ENCODE measurements around the gene ZBTB20. TPM values are rescaled to one million over a fixed set of nuclear protein-coding genes. Genes with fewer than 3 reads are reported as not detected.

ZBTB20 gene
- total RNA-seq, 1 experiment from 2014 or later, result 1.6 TPM

- H3K4me2 ChIP-seq (ENCODE audit: low read depth, low read length, poor library complexity, severe bottlenecking), result no peak overlapping the region
- H3K27me3 ChIP-seq (ENCODE audit: low read length), result no peaks in the 10 kb centered on the region
- H3K9me3 ChIP-seq (ENCODE audit: low read length), result no peaks in the 10 kb centered on the region
- no peak overlapping the region for H3K27ac ChIP-seq (ENCODE audit: low read length)
- no peaks in the 10 kb centered on the region for H4K20me1 ChIP-seq (ENCODE audit: insufficient read depth, low read depth, low read length)
- H3K9ac ChIP-seq (ENCODE audit: low read length), result no peak overlapping the region
- no peak overlapping the region for H2AFZ ChIP-seq (ENCODE audit: low read length)
- no peaks in the 10 kb centered on the region for H3K79me2 ChIP-seq (ENCODE audit: low read length)
- H3K36me3 ChIP-seq (ENCODE audit: insufficient read depth, low read length), result no peaks in the 10 kb centered on the region
- no peak for DNase-seq
- no peaks in the 10 kb centered on the region for H3K4me1 ChIP-seq (ENCODE audit: low read length)
- H3K9me2 ChIP-seq (replicated peaks; ENCODE audit: insufficient read depth, low read length), result no peaks in the 10 kb centered on the region
- H3K4me3 ChIP-seq (ENCODE audit: low read length), result no peak overlapping the region
Measured at GRCh38 chr3:114900908-114901307, 246.2 kb downstream of the ZBTB20 start.

DNA sequence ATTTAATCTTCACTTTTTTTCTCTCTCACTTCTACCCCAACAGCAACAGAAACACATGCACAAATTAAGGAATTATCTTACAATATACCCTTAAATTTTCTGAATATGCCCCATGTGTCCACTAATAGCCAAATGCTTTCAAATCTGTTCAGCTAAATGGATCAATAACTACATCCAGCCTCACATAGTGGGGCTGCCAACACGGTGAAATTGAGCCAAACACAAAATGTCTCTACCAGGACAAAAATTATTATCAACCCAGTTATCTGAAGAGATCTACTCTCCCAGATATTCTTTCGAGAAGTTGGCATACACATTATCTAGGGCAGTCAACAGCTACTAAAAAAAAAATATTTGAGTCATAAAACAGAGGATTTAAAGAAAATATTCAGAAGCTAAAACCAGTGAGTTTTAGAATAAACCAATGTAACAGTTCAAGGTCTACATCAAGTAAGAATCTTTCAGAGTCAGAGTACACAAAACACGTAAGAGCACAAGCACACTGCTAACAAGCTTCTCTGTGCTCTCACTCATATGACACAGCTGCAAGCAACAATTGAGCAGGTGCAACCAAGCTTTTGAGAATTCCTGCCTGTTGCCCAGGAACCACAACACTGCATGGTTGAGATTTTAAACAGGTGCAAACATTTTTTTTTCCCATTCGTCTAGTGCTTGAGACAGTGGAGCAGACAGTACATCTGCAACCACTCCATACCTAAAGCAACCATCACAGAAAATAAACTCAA lies 247.7 kb downstream of the ZBTB20 start:
- Histone ChIP-seq H3K27ac (ENCODE audit: low read length) (no peak overlapping the region), H3K9me2 (replicated peaks; ENCODE audit: insufficient read depth, low read length) (no peaks in the 10 kb centered on the region), H3K79me2 (ENCODE audit: low read length) (no peaks in the 10 kb centered on the region), H3K4me2 (ENCODE audit: low read depth, low read length, poor library complexity, severe bottlenecking) (no peak overlapping the region), H2AFZ (ENCODE audit: low read length) (no peak overlapping the region), H3K4me1 (ENCODE audit: low read length) (no peaks in the 10 kb centered on the region), H3K9me3 (ENCODE audit: low read length) (no peaks in the 10 kb centered on the region), H3K36me3 (ENCODE audit: insufficient read depth, low read length) (no peaks in the 10 kb centered on the region), H3K27me3 (ENCODE audit: low read length) (no peaks in the 10 kb centered on the region), H4K20me1 (ENCODE audit: insufficient read depth, low read depth, low read length) (no peaks in the 10 kb centered on the region), H3K4me3 (ENCODE audit: low read length) (no peak overlapping the region), H3K9ac (ENCODE audit: low read length) (no peak overlapping the region)
- no peak for DNase-seq

DNA sequence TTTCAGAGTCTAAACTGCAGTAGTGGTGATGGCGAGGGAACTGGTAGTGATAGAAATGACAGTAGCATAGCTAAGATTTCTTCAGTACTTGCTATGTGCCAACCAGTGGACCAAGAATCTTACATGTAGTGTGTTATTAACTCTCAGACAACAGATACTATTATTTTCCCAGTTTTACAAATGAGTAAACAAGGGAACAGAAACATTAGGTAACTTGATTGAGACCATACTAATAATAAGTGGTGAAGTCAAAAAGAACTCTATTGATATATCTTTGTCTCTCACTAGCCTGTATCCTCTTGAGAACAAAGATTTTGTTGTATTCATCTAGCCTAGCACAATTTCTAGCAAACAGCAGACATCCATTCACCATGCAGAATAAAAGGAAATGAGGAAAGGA lies 250.1 kb downstream of the ZBTB20 start:
- no peak overlapping the region for H3K9ac ChIP-seq (ENCODE audit: low read length)
- H3K4me1 ChIP-seq (ENCODE audit: low read length), result no peaks in the 10 kb centered on the region
- no peaks in the 10 kb centered on the region for H3K27me3 ChIP-seq (ENCODE audit: low read length)
- H2AFZ ChIP-seq (ENCODE audit: low read length), result no peak overlapping the region
- no peaks in the 10 kb centered on the region for H4K20me1 ChIP-seq (ENCODE audit: insufficient read depth, low read depth, low read length)
- no peaks in the 10 kb centered on the region for H3K9me3 ChIP-seq (ENCODE audit: low read length)
- H3K27ac ChIP-seq (ENCODE audit: low read length), result no peak overlapping the region
- H3K9me2 ChIP-seq (replicated peaks; ENCODE audit: insufficient read depth, low read length), result no peaks in the 10 kb centered on the region
- H3K79me2 ChIP-seq (ENCODE audit: low read length), result no peaks in the 10 kb centered on the region
- no peak for DNase-seq
- no peak overlapping the region for H3K4me3 ChIP-seq (ENCODE audit: low read length)
- H3K36me3 ChIP-seq (ENCODE audit: insufficient read depth, low read length), result no peaks in the 10 kb centered on the region
- H3K4me2 ChIP-seq (ENCODE audit: low read depth, low read length, poor library complexity, severe bottlenecking), result no peak overlapping the region

DNA sequence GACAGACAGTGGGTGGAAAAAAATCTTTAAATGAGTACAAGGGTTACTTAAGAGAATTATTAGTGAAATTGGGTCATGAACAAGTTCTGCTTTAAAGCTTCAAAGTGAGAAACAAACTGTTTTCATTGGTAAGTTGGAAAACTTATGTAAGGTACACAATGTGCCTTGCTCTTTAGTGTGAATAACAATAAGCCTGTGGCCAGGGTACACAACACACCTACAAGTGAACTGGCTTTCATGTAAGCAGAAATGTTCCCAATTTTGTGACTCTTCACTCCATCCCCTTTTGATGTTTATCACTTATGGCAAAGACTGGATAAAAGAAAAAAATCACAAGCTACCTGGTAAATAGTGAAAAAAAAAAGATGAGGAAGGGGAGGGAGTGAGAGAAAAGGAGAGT lies 253.7 kb downstream of the ZBTB20 start:
- H3K27ac ChIP-seq (ENCODE audit: low read length), result no peak overlapping the region
- no peak for DNase-seq
- H2AFZ ChIP-seq (ENCODE audit: low read length), result no peak overlapping the region
- H3K4me1 ChIP-seq (ENCODE audit: low read length), result no peaks in the 10 kb centered on the region
- no peak overlapping the region for H3K4me2 ChIP-seq (ENCODE audit: low read depth, low read length, poor library complexity, severe bottlenecking)
- H3K9me3 ChIP-seq (ENCODE audit: low read length), result no peaks in the 10 kb centered on the region
- no peak overlapping the region for H3K4me3 ChIP-seq (ENCODE audit: low read length)
- H4K20me1 ChIP-seq (ENCODE audit: insufficient read depth, low read depth, low read length), result no peaks in the 10 kb centered on the region
- H3K9me2 ChIP-seq (replicated peaks; ENCODE audit: insufficient read depth, low read length), result no peaks in the 10 kb centered on the region
- no peaks in the 10 kb centered on the region for H3K27me3 ChIP-seq (ENCODE audit: low read length)
- no peaks in the 10 kb centered on the region for H3K36me3 ChIP-seq (ENCODE audit: insufficient read depth, low read length)
- no peaks in the 10 kb centered on the region for H3K79me2 ChIP-seq (ENCODE audit: low read length)
- H3K9ac ChIP-seq (ENCODE audit: low read length), result no peak overlapping the region

- no peaks in the 10 kb centered on the region for H3K4me1 ChIP-seq (ENCODE audit: low read length)
- no peak overlapping the region for H3K27ac ChIP-seq (ENCODE audit: low read length)
- no peak overlapping the region for H3K4me2 ChIP-seq (ENCODE audit: low read depth, low read length, poor library complexity, severe bottlenecking)
- no peak overlapping the region for H2AFZ ChIP-seq (ENCODE audit: low read length)
- H3K9ac ChIP-seq (ENCODE audit: low read length), result no peak overlapping the region
- H3K36me3 ChIP-seq (ENCODE audit: insufficient read depth, low read length), result no peaks in the 10 kb centered on the region
- H3K27me3 ChIP-seq (ENCODE audit: low read length), result no peaks in the 10 kb centered on the region
- no peaks in the 10 kb centered on the region for H4K20me1 ChIP-seq (ENCODE audit: insufficient read depth, low read depth, low read length)
- DNase-seq, result no peak
- no peaks in the 10 kb centered on the region for H3K79me2 ChIP-seq (ENCODE audit: low read length)
- no peaks in the 10 kb centered on the region for H3K9me3 ChIP-seq (ENCODE audit: low read length)
- no peak overlapping the region for H3K4me3 ChIP-seq (ENCODE audit: low read length)
- no peaks in the 10 kb centered on the region for H3K9me2 ChIP-seq (replicated peaks; ENCODE audit: insufficient read depth, low read length)
Measured at GRCh38 chr3:114892880-114893279, 254.2 kb downstream of the ZBTB20 start.

DNA sequence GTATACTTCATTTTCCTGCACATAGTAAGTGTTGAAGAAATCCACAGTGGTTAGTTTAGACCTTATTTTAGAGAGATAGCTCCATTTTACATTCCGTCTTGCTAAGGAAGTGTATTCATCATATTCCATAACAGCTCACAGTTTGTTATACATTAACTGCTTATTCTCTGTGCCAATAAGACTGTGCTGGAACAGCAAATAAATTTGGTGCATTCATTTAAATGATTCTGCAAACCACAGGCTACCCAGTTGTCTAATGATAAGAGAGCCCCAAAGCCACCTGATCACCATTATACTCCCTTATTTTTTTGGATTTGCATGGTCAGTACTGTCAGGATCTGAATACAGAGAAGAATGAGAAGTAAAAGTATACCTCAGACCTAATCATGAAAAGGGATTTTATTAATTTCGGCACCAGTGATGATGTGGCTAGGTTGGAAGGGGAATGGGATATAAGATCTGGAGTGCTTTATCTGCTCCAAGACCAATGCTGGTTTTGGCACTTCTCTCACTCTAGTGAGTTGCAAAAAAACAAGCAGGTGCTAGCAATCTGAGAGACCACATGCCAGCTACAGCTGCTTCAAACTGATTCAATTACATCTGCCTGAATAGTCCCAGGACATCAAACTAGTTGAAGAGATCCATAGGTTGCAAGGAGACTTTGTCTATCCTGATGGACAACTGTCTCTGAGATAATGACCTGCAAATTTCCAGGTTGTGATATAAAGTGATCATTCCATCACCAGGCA lies 254.8 kb downstream of the ZBTB20 start:
- Histone ChIP-seq H3K4me2 (ENCODE audit: low read depth, low read length, poor library complexity, severe bottlenecking) (no peak overlapping the region), H3K27me3 (ENCODE audit: low read length) (no peaks in the 10 kb centered on the region), H3K4me1 (ENCODE audit: low read length) (no peaks in the 10 kb centered on the region), H3K9me2 (replicated peaks; ENCODE audit: insufficient read depth, low read length) (no peaks in the 10 kb centered on the region), H4K20me1 (ENCODE audit: insufficient read depth, low read depth, low read length) (no peaks in the 10 kb centered on the region), H2AFZ (ENCODE audit: low read length) (no peak overlapping the region), H3K4me3 (ENCODE audit: low read length) (no peak overlapping the region), H3K36me3 (ENCODE audit: insufficient read depth, low read length) (no peaks in the 10 kb centered on the region), H3K79me2 (ENCODE audit: low read length) (no peaks in the 10 kb centered on the region), H3K27ac (ENCODE audit: low read length) (no peak overlapping the region), H3K9me3 (ENCODE audit: low read length) (no peaks in the 10 kb centered on the region), H3K9ac (ENCODE audit: low read length) (no peak overlapping the region)
- no peak for DNase-seq

GRCh38 chr3:114887806-114888205 lies 259.3 kb downstream of the ZBTB20 start:
- H3K27ac ChIP-seq (ENCODE audit: low read length), result no peak overlapping the region
- no peak overlapping the region for H3K4me3 ChIP-seq (ENCODE audit: low read length)
- H3K36me3 ChIP-seq (ENCODE audit: insufficient read depth, low read length), result no peaks in the 10 kb centered on the region
- no peaks in the 10 kb centered on the region for H3K9me3 ChIP-seq (ENCODE audit: low read length)
- H4K20me1 ChIP-seq (ENCODE audit: insufficient read depth, low read depth, low read length), result no peaks in the 10 kb centered on the region
- H3K9me2 ChIP-seq (replicated peaks; ENCODE audit: insufficient read depth, low read length), result no peaks in the 10 kb centered on the region
- no peak overlapping the region for H2AFZ ChIP-seq (ENCODE audit: low read length)
- DNase-seq, result no peak
- H3K9ac ChIP-seq (ENCODE audit: low read length), result no peak overlapping the region
- H3K4me1 ChIP-seq (ENCODE audit: low read length), result no peaks in the 10 kb centered on the region
- no peaks in the 10 kb centered on the region for H3K79me2 ChIP-seq (ENCODE audit: low read length)
- no peak overlapping the region for H3K4me2 ChIP-seq (ENCODE audit: low read depth, low read length, poor library complexity, severe bottlenecking)
- no peaks in the 10 kb centered on the region for H3K27me3 ChIP-seq (ENCODE audit: low read length)

DNA sequence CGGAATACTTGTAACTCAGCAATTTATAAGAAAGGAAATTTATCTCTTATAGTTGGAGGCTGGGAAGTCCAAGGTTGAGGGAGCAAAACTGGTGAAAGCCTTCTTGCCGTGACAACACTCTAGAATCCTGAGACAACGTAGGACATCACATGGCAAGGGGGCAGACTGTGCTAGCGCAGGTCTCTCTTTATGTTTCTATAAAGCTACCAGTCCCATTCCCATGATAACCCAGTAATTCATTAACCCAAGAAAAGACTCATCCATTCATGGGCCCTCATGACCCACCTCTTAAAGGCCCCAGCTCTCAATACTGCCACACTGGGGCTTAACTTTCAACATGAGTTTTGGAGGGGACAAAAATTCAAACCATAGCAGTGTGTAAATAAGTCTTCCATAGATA lies 260.2 kb downstream of the ZBTB20 start:
- H3K4me2 ChIP-seq (ENCODE audit: low read depth, low read length, poor library complexity, severe bottlenecking), result no peak overlapping the region
- no peaks in the 10 kb centered on the region for H3K36me3 ChIP-seq (ENCODE audit: insufficient read depth, low read length)
- H3K9me2 ChIP-seq (replicated peaks; ENCODE audit: insufficient read depth, low read length), result no peaks in the 10 kb centered on the region
- no peaks in the 10 kb centered on the region for H3K79me2 ChIP-seq (ENCODE audit: low read length)
- no peak overlapping the region for H3K9ac ChIP-seq (ENCODE audit: low read length)
- no peaks in the 10 kb centered on the region for H3K4me1 ChIP-seq (ENCODE audit: low read length)
- H3K27ac ChIP-seq (ENCODE audit: low read length), result no peak overlapping the region
- H3K27me3 ChIP-seq (ENCODE audit: low read length), result no peaks in the 10 kb centered on the region
- H3K4me3 ChIP-seq (ENCODE audit: low read length), result no peak overlapping the region
- DNase-seq, result no peak
- no peak overlapping the region for H2AFZ ChIP-seq (ENCODE audit: low read length)
- no peaks in the 10 kb centered on the region for H4K20me1 ChIP-seq (ENCODE audit: insufficient read depth, low read depth, low read length)
- no peaks in the 10 kb centered on the region for H3K9me3 ChIP-seq (ENCODE audit: low read length)

Data from Karpas-422 (cell line).